RWPE2 (cell line): Measurements from ENCODE around the gene TSPAN4.

Experiments
- ATAC-seq: fragments of 200-7000 bp; cut with Tn5 transposase; 3 replicates; pipeline ENCODE4 v1.9.1; 2021; ENCODE audit warnings: low read depth
- DNase-seq: peaks from one replicate; pipeline ENCODE4 v3.0.0-alpha.2; 2020; ENCODE audit warnings: low spot score
- H3K27ac ChIP-seq: fragments of 450-650 bp; 2 replicates; pipeline ENCODE4 v1.5.1; 2017; ENCODE audit warnings: mild to moderate bottlenecking; ENCODE audit not compliant: poor library complexity, severe bottlenecking
- H3K27me3 ChIP-seq: fragments of 250-450 bp; sonication (Bioruptor Pico); 2 replicates; pipeline ENCODE4 v1.5.1; 2021; ENCODE audit warnings: mild to moderate bottlenecking, moderate library complexity; ENCODE audit not compliant: insufficient read depth, poor library complexity, severe bottlenecking
- H3K36me3 ChIP-seq: fragments of 250-450 bp; sonication (Bioruptor Pico); 2 replicates; pipeline ENCODE4 v1.5.1; 2020; ENCODE audit warnings: low read depth, mild to moderate bottlenecking, moderate library complexity
- H3K4me1 ChIP-seq: fragments of 250-450 bp; sonication (Bioruptor Pico); 2 replicates; pipeline ENCODE4 v1.5.1; 2021; ENCODE audit warnings: mild to moderate bottlenecking, moderate library complexity; ENCODE audit not compliant: insufficient read depth, poor library complexity, severe bottlenecking
- H3K4me3 ChIP-seq: fragments of 250-450 bp; sonication (Bioruptor Pico); 2 replicates; pipeline ENCODE4 v1.5.1; 2021; ENCODE audit warnings: mild to moderate bottlenecking, moderate library complexity; ENCODE audit not compliant: severe bottlenecking
- H3K9me3 ChIP-seq: fragments of 250-450 bp; sonication (Bioruptor Pico); 2 replicates; pipeline ENCODE4 v1.5.1; 2021; ENCODE audit warnings: mild to moderate bottlenecking, moderate library complexity; ENCODE audit not compliant: severe bottlenecking
- TF ChIP-seq, protein P1 (sequence below): fragments of 450-650 bp; IDR thresholded peaks from one replicate; pipeline ENCODE4 v1.5.1; 2017; ENCODE audit warnings: mild to moderate bottlenecking, moderate library complexity; ENCODE audit not compliant: poor library complexity, severe bottlenecking

Gene TSPAN4

DNA sequence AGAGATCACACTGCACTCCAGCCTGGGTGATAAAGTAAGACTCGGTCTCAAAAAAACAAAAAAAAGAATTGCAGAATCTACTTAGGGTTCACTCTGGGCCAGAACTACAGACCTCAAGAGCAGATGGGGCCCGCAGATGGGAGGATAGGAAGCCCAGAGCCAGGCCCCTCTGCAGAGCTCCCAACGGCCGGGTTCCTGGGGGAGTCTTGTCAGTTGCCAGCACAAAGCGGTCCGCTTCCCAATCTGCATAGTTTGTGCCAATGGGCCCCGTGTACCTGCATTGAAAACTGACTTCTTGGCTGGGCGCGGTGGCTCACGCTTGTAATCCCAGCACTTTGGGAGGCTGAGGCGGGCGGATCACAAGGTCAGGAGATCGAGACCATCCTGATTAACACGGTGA is 69.6 kb downstream of the TSPAN4 start:
- H3K4me3 ChIP-seq: no peak overlapping the region
- DNase-seq (no peak), ATAC-seq (no peak)
- H3K36me3 ChIP-seq: no peaks in the 10 kb centered on the region; the same call in 1 of the 2 replicates
- TF ChIP-seq, protein P1, sequence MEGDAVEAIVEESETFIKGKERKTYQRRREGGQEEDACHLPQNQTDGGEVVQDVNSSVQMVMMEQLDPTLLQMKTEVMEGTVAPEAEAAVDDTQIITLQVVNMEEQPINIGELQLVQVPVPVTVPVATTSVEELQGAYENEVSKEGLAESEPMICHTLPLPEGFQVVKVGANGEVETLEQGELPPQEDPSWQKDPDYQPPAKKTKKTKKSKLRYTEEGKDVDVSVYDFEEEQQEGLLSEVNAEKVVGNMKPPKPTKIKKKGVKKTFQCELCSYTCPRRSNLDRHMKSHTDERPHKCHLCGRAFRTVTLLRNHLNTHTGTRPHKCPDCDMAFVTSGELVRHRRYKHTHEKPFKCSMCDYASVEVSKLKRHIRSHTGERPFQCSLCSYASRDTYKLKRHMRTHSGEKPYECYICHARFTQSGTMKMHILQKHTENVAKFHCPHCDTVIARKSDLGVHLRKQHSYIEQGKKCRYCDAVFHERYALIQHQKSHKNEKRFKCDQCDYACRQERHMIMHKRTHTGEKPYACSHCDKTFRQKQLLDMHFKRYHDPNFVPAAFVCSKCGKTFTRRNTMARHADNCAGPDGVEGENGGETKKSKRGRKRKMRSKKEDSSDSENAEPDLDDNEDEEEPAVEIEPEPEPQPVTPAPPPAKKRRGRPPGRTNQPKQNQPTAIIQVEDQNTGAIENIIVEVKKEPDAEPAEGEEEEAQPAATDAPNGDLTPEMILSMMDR: no peak
- peaks cover 8% of the 10 kb centered on the region for H3K4me1 ChIP-seq
- H3K27ac ChIP-seq: no peak overlapping the region
- H3K9me3 ChIP-seq: no peaks in the 10 kb centered on the region
- H3K27me3 ChIP-seq: no peaks in the 10 kb centered on the region

DNA sequence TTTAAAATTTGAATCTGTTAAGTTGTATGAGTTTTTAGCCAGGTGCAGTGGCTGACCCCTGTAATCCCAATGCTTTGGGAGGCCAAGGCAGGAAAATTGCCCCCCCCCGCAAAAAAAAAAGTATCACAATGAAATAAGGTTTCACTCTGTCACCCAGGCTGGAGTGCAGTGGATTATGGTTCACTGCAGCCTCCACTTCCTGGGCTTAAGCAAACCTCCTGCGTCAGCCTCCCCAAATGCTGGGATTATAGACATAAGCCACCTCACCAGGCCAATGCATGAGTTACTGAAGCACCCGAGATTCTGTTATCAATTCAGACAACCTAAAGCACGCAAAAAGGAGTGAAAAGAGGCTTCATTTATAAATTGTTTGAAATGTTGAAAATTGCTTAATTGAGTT is 70.4 kb downstream of the TSPAN4 start:
- H3K4me1 ChIP-seq: peaks cover 8% of the 10 kb centered on the region
- no peaks in the 10 kb centered on the region for H3K27me3 ChIP-seq
- no peaks in the 10 kb centered on the region; the same call in 1 of the 2 replicates for H3K36me3 ChIP-seq
- no peak for ATAC-seq
- TF ChIP-seq, protein P1: no peak
- no peak overlapping the region for H3K27ac ChIP-seq
- H3K9me3 ChIP-seq: no peaks in the 10 kb centered on the region
- DNase-seq: no peak
- H3K4me3 ChIP-seq: no peak overlapping the region

DNA sequence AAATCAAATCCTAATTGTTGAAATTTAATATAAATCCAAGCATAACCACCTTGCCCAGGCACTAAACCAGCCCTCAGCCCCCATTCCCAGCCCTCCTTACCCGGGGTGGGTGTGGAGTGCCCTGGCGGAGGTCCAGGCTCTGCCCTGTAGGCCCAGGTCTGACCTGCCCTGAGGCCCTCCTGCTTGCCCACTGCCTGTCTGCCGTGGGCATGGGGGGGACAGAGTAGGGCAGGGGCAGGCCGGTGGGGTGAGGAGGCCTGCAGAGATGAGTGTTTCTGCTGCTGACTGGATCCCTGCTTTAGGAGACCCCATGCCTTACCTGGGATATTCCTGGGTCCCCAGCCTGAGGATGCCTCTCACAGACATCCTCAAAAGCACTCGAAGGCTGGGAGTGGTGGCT is 71.6 kb downstream of the TSPAN4 start:
- H3K4me3 ChIP-seq: no peak overlapping the region
- H3K4me1 ChIP-seq: peaks cover 8% of the 10 kb centered on the region
- ATAC-seq: no peak
- no peak overlapping the region for H3K27ac ChIP-seq
- H3K9me3 ChIP-seq: no peaks in the 10 kb centered on the region
- no peak for DNase-seq
- TF ChIP-seq, protein P1: no peak
- no peaks in the 10 kb centered on the region; the same call in 1 of the 2 replicates for H3K36me3 ChIP-seq
- H3K27me3 ChIP-seq: no peaks in the 10 kb centered on the region

DNA sequence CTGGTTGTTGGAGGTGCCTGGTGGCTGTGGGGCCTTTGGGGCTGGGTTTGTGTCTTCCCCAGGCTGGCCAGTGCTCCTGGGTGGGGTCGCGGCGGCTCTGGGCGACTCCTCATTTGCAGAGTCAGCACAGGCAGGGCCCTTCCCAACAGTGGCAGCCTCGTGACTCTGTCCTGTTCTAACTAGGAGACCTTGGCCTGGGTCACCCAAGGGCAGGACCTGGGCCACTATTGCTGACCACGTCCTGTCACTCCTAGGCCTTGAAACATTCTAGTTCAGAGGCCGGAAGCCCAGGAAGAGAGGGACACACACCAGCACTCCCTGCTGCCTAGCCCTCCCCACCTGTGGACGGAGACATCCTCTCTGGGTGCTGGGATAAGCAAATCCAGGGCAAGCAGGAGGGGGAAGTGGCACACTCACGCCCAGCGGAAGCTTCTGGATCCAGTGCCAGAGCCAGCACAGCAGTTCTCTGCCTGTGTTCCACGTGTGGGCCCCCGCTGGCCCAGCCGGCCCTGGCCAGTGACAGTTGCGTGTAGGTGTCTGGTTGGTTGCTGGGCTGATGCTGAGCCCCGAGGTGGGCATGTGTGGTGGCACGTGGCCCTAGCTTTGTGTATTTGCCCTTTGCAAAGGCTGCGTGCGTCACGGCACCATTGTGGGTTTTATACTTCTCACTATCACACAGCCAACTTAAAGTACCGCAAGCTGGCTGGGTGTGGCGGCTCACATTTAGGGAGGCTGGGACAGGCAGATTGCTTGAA is 72.3 kb downstream of the TSPAN4 start:
- no peak for ATAC-seq
- Histone ChIP-seq H3K4me1 (peaks cover 4% of the 10 kb centered on the region), H3K27me3 (no peaks in the 10 kb centered on the region), H3K4me3 (no peak overlapping the region), H3K9me3 (no peaks in the 10 kb centered on the region), H3K36me3 (no peaks in the 10 kb centered on the region), H3K27ac (no peak overlapping the region)
- DNase-seq: peak; percentile 58
- TF ChIP-seq, protein P1: no peak
